GM19452 (cell line): ENCODE results near the gene MLLT10.
A peak's percentile ranks its signal among the peaks of the same experiment; 100 is the strongest.
"Not testable (repeated sequence)": the region's sequence is repeated elsewhere in the genome, so short reads cannot be mapped to it uniquely, and the experiment has no call there.

ENCODE experiments used
- ATAC-seq: cut with Tn5 transposase; IDR thresholded peaks from one replicate; pipeline ENCODE4 v1.9.1; 2021; ENCODE audit not compliant: unreplicated experiment

Gene MLLT10

DNA sequence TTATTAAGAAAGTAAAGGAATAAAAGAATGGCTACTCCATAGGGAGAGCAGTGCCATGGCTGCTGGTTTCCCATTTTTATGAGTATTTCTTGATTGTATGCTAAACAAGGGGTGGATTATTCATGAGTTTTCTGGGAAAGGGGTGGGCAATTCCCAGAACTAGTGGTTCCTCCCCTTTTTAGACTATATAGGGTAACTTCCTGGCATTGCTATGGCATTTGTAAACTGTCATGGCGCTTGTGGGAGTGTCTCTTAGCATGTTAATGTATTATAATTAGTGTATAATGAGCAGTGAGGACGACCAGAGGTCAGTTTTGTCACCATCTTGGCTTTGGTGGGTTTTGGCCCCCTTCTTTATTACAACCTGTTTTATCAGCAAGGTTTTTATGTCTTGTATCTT lies 40.5 kb downstream of the MLLT10 start:
- ATAC-seq, result not testable (repeated sequence)

DNA sequence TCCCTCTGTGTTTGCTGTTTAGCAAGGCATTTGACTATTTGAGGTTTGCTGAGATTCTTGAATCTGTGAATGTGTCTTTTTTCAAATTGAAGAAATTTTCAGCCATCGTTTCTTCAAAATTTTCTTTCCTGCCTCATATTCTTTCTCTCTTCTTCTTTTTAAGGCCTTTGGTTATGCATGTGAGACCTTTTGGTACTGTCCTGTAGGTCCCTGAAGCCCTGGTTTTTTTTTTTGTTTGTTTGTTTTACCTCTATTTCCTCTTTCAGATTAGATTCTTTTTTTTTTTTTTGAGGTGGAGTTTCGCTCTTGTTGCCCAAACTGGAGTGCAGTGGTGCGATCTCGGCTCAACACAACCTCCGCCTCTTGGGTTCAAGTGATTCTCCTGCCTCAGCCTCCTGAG lies 45.3 kb downstream of the MLLT10 start:
- no peak for ATAC-seq

DNA sequence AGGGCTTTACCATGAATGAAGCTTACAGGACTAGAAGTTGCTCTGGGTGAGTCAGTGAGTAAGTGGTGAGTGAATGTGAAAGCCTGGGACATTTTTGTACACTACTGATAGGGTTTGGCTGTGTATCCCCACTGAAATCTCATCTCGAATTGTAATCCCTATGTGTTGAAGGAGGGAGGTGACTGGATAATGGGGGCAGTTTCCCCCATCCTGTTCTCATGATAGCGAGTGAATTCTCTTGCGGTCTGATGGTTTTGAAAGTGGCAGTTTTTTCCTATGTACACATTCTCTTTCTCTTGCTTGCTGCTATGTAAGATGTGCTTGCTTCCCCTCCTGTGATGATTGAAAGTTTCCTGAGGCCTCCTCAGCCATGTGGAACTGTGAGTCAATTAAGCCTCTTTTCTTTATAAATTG lies 47.4 kb downstream of the MLLT10 start:
- peak; percentile 71 for ATAC-seq

DNA sequence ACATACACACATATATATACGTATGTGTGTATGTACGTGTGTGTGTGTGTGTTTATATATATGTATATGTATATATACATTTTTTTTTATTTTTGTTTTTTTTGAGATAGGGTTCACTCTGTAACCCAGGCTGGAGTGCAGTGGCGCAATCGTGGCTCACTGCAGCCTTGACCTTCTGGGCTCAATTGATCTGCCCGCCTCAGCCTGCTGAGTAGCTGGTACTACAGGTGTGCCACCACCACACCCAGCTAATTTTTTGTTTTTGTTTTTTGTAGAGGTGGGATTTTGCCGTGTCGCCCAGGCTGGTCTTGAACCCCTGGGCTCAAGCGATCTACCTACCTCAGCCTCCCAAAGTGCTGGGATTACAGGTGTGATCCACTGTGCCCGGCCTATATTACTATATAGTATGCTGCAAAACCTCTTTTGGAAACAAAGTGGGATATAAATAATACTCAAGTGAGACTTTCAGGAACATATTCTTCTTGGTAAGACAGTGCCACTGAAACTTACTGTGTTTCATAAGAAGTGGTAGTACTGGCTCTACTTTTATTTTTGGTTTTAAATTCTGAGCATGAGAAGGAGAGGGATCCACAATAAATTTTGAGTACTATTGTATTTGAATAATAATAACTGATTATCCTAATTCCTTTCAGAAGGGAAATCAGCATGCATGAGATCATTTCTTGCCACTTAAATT lies 51.0 kb downstream of the MLLT10 start:
- ATAC-seq, result no peak

DNA sequence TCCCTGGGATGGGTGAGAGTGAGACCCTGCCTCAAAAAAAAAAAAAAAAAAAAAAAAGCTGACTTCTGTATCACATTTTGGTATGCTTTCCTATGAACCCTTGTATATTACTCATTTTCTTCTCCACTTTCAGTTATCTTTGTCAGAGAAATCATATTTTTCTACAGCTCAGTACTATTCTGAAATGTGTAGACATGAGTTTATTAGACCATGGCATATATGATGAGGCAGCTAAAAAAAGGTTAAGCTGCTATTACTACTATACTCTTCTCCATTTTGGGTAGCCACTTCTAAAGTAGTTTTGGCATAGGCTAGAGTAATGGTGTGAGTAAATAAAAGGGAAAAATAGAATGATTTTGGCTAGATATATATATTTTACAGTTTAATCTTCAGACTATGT lies 53.4 kb downstream of the MLLT10 start:
- ATAC-seq, result no peak

DNA sequence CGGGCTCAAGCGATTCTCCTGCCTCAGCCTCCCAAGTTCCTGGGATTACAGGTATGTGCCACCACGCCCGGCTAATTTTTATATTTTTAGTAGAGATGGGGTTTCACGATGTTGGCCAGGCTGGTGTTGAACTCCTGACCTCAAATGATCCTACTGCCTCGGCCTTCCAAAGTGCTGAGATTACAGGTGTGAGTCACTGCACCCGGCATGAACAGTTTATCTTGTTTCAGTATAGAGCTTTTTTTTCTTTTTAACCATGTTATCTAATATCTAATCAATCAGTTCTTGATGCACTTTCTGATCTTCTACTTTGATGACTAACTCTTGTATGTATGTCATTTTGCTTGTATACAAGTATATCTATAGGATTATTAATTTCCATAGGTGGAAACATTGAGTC lies 54.1 kb downstream of the MLLT10 start:
- not testable (repeated sequence) for ATAC-seq

DNA sequence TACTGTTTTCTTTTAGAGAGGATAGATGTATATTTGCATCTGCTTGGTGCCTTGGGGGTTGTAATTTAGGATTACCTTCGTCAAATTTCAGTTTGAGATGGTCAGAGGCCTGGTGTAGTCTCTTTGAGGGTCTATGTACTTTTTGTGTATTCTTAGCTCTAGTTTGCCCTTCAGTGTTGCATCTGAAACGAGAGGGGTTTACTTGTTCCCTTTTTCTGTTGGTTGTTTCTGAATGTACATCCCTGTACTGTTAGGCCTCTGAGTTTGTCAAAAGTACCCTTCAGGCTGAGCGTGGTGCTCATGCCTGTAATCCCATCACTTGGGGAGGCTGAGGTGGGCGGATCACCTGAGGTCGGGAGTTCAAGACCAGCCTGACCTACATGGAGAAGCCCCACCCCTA lies 60.0 kb downstream of the MLLT10 start:
- no peak for ATAC-seq

DNA sequence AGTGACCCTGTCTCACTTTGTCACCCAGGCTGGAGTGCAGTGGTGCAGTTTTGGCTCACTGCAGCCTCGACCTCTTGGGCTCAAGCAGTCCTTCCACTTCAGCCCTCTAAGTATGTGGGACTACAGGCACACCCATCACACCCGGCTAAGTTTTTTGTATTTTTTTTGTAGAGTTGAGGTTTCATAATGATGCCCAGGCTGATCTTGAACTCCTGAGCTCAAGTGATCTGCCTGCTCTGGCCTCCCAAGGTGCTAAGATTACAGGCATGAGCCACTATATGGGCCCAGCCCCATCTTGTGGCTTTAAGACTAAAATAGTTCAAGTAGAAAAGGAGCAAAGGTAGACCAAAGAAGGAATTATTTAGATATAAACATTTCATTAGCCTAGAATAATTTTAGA lies 65.5 kb downstream of the MLLT10 start:
- no peak for ATAC-seq

DNA sequence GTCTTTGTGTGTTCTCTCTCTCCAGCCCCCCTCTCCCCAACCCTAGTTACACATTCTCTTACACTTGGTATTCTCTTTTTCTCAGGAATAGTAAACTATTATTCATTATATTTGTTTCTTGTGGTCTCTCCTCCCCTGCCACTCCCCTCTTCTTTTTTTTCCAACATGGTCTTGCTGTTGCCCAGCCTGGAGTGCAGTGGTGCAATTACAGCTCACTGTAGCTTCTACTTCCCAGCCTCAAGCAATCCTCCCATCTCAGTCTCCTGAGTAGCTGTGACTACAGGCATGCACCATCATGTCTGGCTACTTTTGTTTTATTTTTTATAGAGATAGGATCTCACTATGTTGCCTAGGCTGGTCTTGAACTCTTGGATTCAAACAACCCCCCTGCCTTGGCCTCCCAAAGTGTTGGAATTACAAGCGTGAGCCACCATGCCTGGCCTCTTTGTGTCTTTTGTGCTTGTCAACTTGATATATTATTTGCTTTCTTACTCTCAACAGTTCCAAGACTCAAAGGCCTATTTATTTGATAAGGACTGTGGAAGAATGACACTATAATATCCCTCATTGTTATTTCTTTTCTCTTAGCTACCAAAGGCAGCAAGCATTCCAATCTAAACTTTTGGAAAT lies 66.9 kb downstream of the MLLT10 start:
- ATAC-seq, result no peak

DNA sequence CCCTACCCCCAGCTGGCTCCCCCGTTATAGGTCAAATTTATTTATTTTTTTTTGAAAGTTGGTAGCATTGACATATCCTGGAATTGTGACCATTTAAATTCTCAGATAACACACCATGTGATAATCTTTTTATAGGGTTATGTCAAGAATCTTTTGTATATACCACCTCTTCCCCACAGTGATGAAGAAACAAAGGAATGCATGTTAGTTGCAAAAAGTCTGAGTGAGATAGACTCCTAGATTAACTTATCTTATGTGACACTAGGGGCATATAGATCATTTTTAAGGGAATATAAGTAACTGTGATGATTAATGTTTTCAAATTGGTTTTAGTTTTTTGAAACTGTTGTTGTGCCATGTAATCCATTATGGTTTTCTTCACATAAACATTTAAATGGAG lies 68.3 kb downstream of the MLLT10 start:
- ATAC-seq, result no peak

DNA sequence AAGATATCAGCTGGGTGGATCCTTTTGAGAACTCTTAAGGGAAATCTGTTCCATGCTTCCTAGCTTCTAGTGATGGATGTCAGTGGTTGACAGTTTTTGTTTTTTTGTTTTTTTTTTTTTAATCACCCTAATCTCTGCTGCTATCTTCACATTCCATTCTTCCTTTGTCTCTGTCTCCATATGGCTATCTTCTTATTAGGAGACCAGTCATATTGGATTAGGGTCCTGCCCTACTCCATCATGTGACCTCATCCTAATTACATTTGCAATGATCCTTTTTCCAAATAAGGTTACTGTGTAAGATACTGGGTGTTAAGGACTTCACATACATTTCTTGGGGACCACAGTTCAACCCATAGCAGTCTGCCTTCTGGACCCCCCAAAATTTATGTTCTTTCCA lies 69.7 kb downstream of the MLLT10 start:
- ATAC-seq, result no peak

DNA sequence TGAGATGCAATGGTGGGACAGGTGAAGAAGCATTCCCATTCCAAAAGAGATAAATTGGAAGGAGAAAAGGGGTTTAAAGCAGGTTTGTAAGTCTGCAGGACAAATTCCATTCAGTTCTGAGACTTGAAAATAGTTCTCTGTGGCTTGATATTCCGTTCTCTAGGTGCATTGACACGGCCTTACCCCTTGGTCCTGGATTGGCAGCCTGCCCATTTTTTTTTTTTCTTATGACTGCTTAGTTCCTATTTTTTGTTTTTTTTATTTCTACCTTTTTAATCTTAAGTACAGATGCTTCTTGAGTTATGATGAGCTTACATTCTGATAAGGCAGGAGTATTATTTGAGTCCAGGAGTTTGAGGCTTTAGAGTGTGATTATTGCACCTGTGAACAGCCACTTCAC lies 70.6 kb downstream of the MLLT10 start:
- no peak for ATAC-seq

DNA sequence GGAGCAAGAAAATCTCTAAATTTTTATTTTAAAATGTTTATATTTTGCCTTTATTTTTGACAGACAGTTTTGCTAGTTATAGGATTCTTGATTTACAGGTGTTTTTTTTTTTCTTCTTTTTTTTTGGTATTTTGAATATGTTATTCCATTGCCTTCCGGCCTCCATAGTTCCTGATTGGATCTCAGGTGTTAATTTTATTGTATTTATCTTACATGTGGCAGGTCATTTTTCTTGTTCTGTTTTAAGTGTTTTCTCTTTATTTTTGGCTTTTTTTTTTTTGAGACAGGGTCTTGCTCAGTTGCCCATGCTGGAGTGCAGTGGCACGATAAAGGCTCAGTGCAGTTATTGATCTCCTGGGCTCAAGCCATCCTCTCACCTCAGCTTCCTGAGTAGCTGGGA lies 73.9 kb downstream of the MLLT10 start:
- no peak for ATAC-seq

DNA sequence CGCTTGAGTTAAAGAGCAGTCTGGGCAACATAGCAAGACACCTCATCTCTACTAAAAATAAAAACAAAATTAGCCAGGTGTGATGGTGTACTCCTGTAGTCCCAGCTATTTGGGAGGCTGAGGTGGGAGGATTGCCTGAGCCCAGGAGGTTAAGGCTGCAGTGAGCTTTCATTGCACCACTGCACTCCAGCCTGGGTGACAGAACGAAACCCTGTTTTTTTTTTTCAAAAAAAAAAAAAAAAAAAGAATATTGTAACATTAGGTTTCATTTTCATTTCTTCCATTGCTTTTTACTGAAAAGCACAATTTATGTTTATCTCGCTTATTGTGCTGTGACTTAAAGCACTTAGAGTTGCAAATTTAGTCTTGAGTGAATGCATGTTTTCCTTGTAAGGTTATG lies 80.0 kb downstream of the MLLT10 start:
- ATAC-seq, result no peak

DNA sequence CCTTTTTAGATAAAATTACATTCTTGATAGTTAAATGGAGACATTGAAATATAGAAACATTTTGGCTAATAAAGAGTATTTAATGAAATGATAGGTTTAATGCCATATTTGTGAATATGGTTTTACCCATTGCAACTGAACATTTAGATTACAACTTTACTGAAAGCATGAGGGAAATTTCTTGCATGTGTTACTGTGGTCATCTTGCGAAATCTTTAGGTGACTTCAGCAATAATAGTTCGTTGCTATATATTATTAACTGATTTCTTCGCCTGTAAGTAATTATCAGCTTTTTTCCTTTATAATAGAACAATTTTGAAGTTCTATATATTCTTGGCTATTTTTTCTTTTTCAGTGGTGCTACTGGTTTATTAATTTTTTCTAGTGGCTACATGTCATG lies 83.2 kb downstream of the MLLT10 start:
- no peak for ATAC-seq

DNA sequence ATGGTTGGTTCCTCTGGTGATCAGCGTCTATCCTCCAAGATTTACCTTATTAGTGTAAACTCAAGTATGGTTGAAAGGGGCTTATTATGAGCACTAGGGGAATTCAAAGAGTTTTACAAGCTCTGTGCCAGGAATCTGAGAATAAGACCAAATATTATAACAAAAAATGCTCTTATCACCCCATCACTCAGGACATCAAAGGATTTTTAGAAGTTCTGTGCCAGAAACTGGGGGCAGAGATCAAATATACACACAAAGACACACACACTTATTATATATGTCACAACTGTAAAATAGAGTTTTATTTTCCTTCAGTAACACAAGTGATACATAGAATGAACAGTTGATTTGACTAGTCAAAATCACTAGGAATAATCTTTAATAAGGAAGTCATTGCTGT lies 89.3 kb downstream of the MLLT10 start:
- ATAC-seq, result no peak

DNA sequence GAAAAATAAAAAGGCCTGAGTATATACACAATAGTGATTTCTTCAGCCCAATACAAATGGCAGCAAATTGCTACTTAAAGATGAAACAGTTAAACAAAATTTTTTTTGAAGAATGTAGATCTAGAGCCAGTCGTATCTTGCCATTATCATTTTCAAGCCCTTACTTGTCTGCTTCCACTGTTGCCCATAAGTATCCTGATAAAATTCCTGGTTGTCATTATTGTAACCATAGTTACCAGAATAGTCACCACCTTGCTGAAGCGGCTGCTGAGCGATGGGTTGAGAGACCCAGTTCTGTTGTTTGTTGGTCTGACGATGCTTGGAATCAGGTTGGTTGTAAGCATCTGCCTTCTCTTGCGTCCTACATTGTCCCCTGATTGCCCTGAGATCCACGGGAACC lies 90.4 kb downstream of the MLLT10 start:
- ATAC-seq, result not testable (repeated sequence)

DNA sequence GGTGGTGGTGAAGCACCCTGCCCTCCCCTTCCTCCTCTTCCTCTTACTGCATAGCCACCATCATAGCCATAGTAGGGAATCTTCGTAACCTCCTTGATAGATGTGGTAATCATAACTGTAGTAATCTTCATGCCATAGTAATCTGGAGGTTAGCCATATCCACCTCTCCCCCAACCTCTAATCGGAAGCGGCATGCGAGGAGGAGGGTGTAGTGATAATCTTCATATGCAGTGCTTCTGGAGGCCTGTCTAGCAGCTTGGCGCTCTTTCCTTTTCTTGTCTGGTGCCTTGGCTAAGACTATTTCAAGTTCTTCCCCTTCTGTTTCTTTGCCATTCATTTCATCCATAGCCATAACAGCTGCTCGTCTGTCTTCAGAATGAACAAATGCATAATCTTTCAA lies 90.9 kb downstream of the MLLT10 start:
- no peak for ATAC-seq

DNA sequence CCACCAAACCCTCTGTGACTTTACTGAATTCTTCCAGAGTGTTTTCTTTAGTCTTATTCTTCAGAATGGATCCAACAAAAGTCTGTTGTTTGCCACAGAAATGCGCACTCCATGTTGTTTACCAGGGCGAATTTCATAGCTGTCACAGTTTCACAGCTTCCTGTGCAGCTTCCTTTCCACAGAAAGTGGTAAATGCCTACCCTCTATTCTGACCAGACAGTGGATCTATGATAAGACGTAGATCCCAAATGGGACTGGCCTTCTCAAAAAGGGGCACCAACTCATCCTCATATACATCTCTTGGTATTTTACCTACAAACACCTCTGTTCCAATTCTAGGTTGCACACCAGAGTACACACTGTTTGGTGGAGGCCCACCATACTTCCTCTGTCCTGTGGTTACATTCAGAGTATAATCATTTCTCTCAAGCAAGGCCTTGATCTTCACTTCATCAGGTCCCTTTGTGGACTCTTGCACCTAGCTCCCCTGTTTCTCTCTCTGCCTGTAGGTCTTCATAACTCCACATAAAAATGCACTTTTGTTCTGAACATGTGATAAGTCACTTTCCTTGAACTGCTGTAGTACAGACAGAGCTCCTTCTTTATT lies 91.7 kb downstream of the MLLT10 start:
- ATAC-seq, result no peak

DNA sequence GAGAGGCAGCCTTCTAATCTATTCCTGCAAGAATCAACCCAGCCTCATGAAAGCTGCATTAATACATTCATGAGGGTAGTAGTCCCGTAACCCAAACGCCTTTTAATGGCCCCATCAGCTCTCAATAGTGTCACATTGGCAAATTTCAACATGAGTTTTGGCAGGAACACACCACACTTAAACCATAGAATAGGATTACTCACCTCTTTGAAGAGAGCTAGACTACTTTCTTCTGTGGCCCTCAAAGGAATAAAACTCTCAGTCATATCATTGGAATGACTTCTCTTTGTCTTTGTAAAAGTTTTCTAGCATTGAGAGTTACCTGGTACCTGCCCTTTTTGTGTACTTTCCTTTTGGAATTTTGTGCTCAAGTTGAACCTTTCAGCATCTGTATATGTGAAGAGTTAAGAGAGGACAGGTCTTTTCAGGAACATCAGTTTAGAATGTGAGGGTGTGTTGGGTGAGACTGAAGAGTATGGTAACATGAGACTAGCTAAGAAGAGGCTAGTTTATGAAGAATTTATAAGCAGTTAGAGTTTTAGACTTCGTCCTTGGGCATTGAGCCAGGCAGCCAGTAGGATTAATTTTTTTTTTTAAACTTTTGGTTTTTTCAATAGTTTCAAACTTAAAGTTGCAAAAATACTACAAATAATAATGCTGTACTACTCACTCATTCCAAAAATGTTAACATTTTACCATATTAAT lies 92.6 kb downstream of the MLLT10 start:
- ATAC-seq, result no peak

DNA sequence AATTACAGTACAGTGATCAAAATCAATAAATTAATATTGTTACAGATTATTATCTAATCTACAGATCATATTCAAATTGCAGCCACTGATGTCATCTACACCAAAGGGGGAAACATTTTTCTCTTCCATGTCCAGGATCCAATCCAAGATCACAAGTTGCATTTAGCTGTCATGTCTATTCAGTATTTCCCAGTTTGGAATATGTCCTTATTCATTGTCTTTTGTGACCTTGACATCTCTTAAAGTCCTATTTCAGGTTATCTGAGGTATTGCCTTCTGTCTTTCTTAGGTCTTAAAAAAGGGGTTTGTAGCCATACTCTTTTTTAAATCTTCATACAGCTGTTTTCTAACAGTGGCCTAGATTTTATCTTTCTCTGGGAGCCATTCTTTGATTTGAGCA lies 93.3 kb downstream of the MLLT10 start:
- no peak for ATAC-seq

DNA sequence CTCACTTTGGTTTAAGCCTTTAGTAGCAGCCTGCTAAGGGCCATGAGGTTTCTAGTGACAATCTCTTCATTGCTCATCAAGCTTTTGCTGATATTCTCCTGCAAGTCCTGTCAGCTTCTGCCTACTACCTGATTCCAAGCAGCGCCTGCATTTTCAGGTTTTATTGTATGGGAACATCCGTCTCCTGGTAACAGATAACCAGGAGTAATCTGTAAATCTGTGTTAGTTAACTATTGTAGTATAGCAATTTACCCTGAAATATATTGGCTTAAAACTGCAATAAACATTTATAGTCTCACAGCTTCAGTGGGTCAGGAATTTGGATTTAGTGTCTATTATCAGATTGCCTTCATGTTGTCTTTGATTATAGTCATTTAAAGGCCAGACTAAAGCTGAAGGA lies 94.0 kb downstream of the MLLT10 start:
- no peak for ATAC-seq
